Measurements from ENCODE around the gene MEIOSIN. TPM values are rescaled to one million over a fixed set of nuclear protein-coding genes. Genes with fewer than 3 reads are reported as not detected.

The MEIOSIN gene
- total and polyA plus RNA-seq, 9 donors: not detected

DNA sequence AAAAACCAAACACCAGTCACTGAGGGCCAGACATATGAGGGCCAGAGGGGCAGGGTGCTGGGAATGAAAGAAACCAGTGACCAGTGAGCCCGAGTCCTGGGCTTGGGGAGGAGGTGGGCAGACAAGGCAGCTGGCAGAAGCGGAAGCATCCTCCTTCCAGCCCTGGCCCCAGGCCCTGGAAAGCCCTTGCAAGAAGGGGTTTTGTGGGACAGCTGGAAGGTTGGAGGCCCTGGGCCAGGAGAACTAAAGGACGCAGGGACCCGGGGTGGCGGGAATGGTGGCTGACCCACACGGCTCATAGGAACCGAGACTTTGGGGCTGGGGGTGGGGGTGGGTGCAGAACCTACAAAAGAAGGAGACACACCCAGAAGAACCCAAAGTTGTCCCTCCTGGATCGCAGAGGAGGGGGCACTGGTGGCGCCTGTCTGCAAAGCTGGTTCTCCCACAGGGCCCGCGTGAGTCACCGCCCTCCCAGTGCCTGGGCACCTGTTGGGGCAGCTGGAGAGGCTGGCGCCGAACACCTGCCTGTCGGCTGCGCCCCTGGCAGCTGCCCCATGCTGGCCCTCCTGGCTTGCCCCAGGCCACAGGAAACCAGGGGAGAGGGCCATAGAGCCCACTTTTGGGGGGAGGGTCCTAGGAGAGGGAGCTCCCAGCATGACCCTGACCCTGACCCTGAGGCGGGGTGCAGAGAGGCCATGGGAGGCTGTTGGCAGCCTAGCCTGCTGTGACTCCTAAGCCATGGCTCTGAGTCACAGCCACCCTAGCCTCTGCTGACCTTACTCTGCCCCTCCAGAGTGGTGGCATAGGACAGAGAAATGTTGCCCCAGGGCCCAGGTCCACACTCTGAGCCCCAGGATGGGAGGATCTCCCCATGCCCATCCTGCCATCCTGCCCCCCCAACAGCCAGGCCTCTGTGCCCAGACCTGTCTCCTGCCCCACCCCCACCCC, 48.2 kb downstream of the MEIOSIN start:
- no peaks in the 10 kb centered on the region for H3K36me3 ChIP-seq
- no peak for TF ChIP-seq POLR2A (IDR thresholded peaks at IDR 0.05)
- TF ChIP-seq, protein P1, sequence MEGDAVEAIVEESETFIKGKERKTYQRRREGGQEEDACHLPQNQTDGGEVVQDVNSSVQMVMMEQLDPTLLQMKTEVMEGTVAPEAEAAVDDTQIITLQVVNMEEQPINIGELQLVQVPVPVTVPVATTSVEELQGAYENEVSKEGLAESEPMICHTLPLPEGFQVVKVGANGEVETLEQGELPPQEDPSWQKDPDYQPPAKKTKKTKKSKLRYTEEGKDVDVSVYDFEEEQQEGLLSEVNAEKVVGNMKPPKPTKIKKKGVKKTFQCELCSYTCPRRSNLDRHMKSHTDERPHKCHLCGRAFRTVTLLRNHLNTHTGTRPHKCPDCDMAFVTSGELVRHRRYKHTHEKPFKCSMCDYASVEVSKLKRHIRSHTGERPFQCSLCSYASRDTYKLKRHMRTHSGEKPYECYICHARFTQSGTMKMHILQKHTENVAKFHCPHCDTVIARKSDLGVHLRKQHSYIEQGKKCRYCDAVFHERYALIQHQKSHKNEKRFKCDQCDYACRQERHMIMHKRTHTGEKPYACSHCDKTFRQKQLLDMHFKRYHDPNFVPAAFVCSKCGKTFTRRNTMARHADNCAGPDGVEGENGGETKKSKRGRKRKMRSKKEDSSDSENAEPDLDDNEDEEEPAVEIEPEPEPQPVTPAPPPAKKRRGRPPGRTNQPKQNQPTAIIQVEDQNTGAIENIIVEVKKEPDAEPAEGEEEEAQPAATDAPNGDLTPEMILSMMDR (IDR thresholded peaks at IDR 0.05): no peak
- TF ChIP-seq EP300 (IDR thresholded peaks at IDR 0.05): no peak
- H3K4me1 ChIP-seq (ENCODE audit: insufficient read depth): peaks cover 17% of the 10 kb centered on the region
- no peaks in the 10 kb centered on the region for H3K9me3 ChIP-seq
- intact Hi-C loops (cut with DNase I): loop anchor here in 1 of 4 donors (5.0 kb wide), 1 partner anchor 274 kb away; the partner anchor contains the start of gene VASP
- H3K27me3 ChIP-seq: no peaks in the 10 kb centered on the region
- 31 to 47% (median 35%) methylated on average over 17 of the region's 17 CpGs for WGBS, 3 donors
- peak overlapping the region; percentile 50 for H3K4me3 ChIP-seq
- H3K27ac ChIP-seq: peak overlapping the region; percentile 35 to 78
- peak in 4 of 5 donors; percentile 41 to 57 (median 52) for DNase-seq

DNA sequence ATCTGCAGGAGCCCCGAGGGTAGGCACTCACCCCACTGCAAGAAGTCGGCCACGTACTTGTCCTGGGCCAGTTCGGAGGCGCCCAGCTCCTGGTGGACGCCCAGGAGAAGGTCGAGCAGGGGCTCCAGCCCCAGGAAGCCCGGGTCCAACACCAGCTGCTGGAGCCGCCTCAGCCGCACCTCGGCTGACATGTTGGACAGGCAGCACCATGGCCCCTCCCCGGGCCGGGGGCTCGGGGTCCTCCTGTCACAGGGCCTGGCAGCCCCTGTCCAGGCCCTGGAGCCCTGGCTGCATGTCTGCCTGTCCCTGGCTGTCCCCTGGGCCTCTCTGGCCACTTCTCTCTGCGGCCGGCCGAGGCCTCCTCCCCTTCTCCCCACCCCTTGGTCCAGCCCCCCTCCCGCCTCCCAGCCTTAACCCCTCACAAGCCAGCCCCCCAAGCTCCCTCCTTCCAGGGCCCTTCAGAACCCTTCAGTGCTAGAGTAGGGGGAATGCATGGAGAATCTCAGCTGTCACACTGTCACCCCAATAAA, 49.0 kb downstream of the MEIOSIN start, which contains the start of gene DMPK:
Gene DMPK (minus strand): TSS at position 329 of the 530 bp plus-strand sequence. CDS start 138 bp downstream, at position 191.
- Histone ChIP-seq H3K27me3 (no peaks in the 10 kb centered on the region), H3K36me3 (no peaks in the 10 kb centered on the region), H3K4me3 (peak within 1 kb of the TSS; percentile 50), H3K9me3 (no peaks in the 10 kb centered on the region), H3K27ac (peak within 1 kb of the TSS; percentile 71 to 78), H3K4me1 (ENCODE audit: insufficient read depth) (peaks cover 17% of the 10 kb centered on the region)
- DNase-seq: peak; percentile 48 to 64 (median 59)
- intact Hi-C loops (cut with DNase I): loop anchor here in 1 of 4 donors (5.0 kb wide), 1 partner anchor 275 kb away; the partner anchor contains the start of gene VASP
- 4 to 14% (median 4%) methylated on average over 16 to 18 of the region's 18 CpGs for WGBS, 3 donors
- TF ChIP-seq, protein P1 (IDR thresholded peaks at IDR 0.05): no peak
- TF ChIP-seq EP300 (IDR thresholded peaks at IDR 0.05): no peak
- TF ChIP-seq POLR2A (IDR thresholded peaks at IDR 0.05): no peak

DNA sequence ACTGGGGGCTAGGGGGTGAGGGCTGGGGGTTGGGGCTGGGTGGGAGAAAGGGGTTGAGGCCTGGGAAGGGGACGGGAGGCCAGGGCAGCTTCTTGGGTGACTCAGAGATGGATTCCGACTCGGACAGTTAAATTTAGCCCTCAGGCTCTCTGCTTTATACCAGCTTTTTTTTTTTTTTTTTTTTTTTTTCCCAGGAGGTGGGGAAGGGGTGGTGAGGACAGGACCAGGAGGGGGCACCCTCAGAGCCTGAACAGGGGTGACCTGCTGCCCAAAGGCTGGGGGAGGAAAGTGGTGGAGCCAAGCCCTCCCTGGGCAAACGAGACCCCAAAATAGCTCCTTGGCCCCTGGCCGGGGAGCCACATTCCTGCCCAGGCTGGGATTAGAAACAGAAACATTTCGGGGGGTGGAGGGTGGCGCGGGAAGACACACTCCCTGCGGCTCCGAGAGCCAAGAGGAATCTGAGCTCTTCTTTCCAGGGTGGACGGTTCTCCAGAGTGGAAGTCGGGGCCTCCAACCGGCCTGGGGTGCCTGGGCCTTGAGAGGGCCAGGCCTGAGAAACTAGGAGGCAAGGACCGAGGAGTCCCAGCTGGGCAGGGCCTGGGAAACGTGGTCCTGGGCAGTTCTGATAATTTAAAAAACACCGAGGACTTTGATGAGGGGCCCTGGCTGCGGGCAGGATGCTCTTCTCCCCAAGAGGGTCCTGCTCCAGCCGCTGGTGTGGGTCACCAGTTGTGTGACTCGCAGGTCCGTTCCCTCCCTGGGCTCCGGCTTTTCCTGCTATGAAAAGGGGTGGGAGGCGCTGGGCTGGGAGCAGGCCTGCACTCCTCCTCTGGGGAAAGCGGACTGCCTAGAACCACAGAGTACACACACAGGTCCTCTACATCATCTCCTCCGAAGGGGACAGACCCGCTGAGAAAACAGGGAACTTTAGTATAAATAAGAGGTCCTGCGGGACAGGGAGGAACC, 49.9 kb downstream of the MEIOSIN start:
- no peaks in the 10 kb centered on the region for H3K36me3 ChIP-seq
- TF ChIP-seq, protein P1 (IDR thresholded peaks at IDR 0.05): no peak
- peak; percentile 26 for TF ChIP-seq EP300 (IDR thresholded peaks at IDR 0.05)
- no peaks in the 10 kb centered on the region for H3K27me3 ChIP-seq
- peak overlapping the region; percentile 71 to 78 for H3K27ac ChIP-seq
- peaks cover 17% of the 10 kb centered on the region for H3K4me1 ChIP-seq (ENCODE audit: insufficient read depth)
- intact Hi-C loops (cut with DNase I): loop anchor here in 1 of 4 donors (5.0 kb wide), 1 partner anchor 276 kb away; the partner anchor contains the start of gene VASP
- WGBS, 3 donors: 13 to 28% (median 15%) methylated on average over 26 of the region's 26 CpGs
- no peaks in the 10 kb centered on the region for H3K9me3 ChIP-seq
- DNase-seq: peak; percentile 72 to 82 (median 76)
- peak overlapping the region; percentile 50 for H3K4me3 ChIP-seq
